Neural progenitor cell (in vitro differentiated cells): ENCODE measurements around the gene ERO1A.

Experiments
- EZH2phosphoT487 ChIP-seq: fragments of 200-600 bp; sonication (generic); IDR thresholded peaks from 2 replicates; pipeline ENCODE4 v1.6.1; 2017; ENCODE audit warnings: antibody characterized with exemption
- TF ChIP-seq, protein P1 (sequence below): fragments of 200-600 bp; sonication (generic); IDR thresholded peaks from 2 replicates; pipeline ENCODE4 v1.5.1; 2017; ENCODE audit warnings: antibody characterized with exemption, mild to moderate bottlenecking

DNA sequence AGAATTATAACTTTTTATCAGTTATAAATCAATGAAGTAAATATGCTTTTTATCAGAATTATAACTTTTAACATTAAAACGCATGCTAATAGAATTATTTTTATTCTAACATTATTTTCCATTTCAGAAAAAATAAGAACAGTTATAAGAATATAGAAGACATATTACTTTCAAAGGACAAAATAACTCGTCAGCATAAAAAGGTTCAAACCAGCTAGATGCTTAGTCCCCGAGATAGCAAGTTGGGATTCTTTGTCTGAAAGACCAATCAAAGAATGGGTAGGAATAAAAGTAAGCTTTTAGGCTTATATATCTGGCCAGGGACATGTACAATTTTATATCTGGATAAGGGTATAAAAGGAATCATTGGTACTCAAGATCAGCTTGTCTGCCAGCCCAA lies 76.8 kb downstream of the ERO1A start:
- TF ChIP-seq, protein P1, sequence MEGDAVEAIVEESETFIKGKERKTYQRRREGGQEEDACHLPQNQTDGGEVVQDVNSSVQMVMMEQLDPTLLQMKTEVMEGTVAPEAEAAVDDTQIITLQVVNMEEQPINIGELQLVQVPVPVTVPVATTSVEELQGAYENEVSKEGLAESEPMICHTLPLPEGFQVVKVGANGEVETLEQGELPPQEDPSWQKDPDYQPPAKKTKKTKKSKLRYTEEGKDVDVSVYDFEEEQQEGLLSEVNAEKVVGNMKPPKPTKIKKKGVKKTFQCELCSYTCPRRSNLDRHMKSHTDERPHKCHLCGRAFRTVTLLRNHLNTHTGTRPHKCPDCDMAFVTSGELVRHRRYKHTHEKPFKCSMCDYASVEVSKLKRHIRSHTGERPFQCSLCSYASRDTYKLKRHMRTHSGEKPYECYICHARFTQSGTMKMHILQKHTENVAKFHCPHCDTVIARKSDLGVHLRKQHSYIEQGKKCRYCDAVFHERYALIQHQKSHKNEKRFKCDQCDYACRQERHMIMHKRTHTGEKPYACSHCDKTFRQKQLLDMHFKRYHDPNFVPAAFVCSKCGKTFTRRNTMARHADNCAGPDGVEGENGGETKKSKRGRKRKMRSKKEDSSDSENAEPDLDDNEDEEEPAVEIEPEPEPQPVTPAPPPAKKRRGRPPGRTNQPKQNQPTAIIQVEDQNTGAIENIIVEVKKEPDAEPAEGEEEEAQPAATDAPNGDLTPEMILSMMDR: no peak
- no peak for TF ChIP-seq EZH2phosphoT487
